K562 (cell line): ENCODE data around the gene VTN. TPM values are rescaled to one million over a fixed set of nuclear protein-coding genes. Genes with fewer than 3 reads are reported as not detected.

Experiments
- ARHGAP35 ChIP-seq: fragments of 450-650 bp; IDR thresholded peaks from 2 replicates; pipeline ENCODE4 v1.6.1; 2018; ENCODE audit not compliant: partially characterized antibody
- CEBPG ChIP-seq, 3 experiments: fragments of 200-800 bp in 1 of 3; sonication (Bioruptor generic) in 1 of 3; sonication (generic) in 1 of 3; formaldehyde crosslinking in 1 of 3; IDR thresholded peaks in 2 of 3; conservative IDR thresholded peaks in 1 of 3; 2 replicates each; pipeline versions ENCODE4 v1.6.1 to v1.8.0; 2016 to 2022; ENCODE audit warnings: missing compliant biosample characterization in 2 of 3, missing genetic modification characterization in 2 of 3, mild to moderate bottlenecking in 1 of 3, missing genetic modification reagents in 1 of 3
- HSF4 ChIP-seq: fragments of 250-450 bp; sonication (Bioruptor Pico); IDR thresholded peaks from 2 replicates; pipeline ENCODE4 v2.1.2; 2022; ENCODE audit warnings: mild to moderate bottlenecking, moderate library complexity, borderline replicate concordance
- IRF1 ChIP-seq: sonication (generic); formaldehyde crosslinking; IDR thresholded peaks from 2 replicates; pipeline ENCODE4 v1.8.0; 2022; ENCODE audit warnings: missing genetic modification reagents, mild to moderate bottlenecking, borderline replicate concordance
- KAT7 ChIP-seq: sonication (generic); formaldehyde crosslinking; IDR thresholded peaks from 2 replicates; pipeline ENCODE4 v1.8.0; 2022; ENCODE audit warnings: missing genetic modification reagents, mild to moderate bottlenecking, borderline replicate concordance
- TCF7L2 ChIP-seq: fragments of 150-350 bp; IDR thresholded peaks from 2 replicates; pipeline ENCODE4 v1.6.1; 2016; ENCODE audit warnings: low read depth, mild to moderate bottlenecking, low read length, moderate library complexity
- polyA plus RNA-seq, 8 experiments: library from polyadenylated mRNA; depleted of rRNA in 4 of 8; stranded (reverse) in 5 of 8; unstranded in 3 of 8; fragments of >200 nt; fragmentation: Nextera tagmentation in 2 of 8; fragmentation: Illumina TruSeq in 1 of 8; extraction: Ambion mirVana in 2 of 8; extraction: Trizol in 1 of 8; gene quantifications; 2 replicates each; pipeline versions ENCODE4 v1.2.1 to v1.2.3, GENCODE V29; 2011 to 2014; ENCODE audit warnings: inconsistent platforms in 1 of 8, missing spikeins in 1 of 8
- total RNA-seq, 7 experiments: library from RNA; depleted of rRNA in 6 of 7; stranded (reverse); fragments of >200 nt in 6 of 7; fragmentation: Illumina TruSeq in 2 of 7; extraction: Trizol in 2 of 7; gene quantifications; 2 replicates each; pipeline versions ENCODE4 v1.2.1 to v1.2.3, GENCODE V29; 2011 to 2021; ENCODE audit warnings: low replicate concordance in 1 of 7
- TF ChIP-seq, protein P1 (sequence below), 2 experiments: fragments of 450-650 bp in 1 of 2; IDR thresholded peaks; 2 replicates each; pipeline ENCODE4 v1.6.1; 2011 to 2017; ENCODE audit warnings: low read depth in 2 of 2, antibody characterized with exemption in 1 of 2, borderline replicate concordance in 1 of 2, low read length in 1 of 2, mild to moderate bottlenecking in 1 of 2, mixed read lengths in 1 of 2; ENCODE audit not compliant: control insufficient read depth in 1 of 2

VTN gene
- total and polyA plus RNA-seq, 9 of the 15 experiments (the other 6 are each of a cell fraction or from before 2014, with no cell fraction given) = 0.13 to 1.0 (median 0.29) TPM; not detected in 1

DNA sequence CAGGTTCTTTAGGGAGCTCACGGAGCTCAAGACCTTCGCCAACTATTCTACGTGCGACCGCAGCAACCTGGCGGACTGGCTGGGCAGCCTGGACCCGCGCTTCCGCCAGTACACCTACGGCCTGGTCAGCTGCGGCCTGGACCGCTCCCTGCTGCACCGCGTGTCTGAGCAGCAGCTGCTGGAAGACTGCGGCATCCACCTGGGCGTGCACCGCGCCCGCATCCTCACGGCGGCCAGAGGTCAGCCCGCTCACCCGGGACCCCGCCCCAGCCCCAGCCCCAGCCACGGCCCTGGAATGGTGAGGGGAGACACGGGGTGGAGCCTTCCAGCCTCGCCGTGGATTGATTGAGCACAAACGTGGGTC, 14.9 kb upstream of the VTN start (continued):
- TF ChIP-seq CEBPG (CRISPR knock-in tag; IDR thresholded peaks at IDR 0.05) (no peak), CEBPG (tag; conservative IDR thresholded peaks at IDR 0.05 in 1 of 2, IDR thresholded peaks at IDR 0.05 in 1 of 2) (no peak), TCF7L2 (no peak), IRF1 (CRISPR knock-in tag) (no peak), HSF4 (CRISPR knock-in tag) (no peak), KAT7 (CRISPR knock-in tag) (no peak), ARHGAP35 (no peak)
- TF ChIP-seq, protein P1, sequence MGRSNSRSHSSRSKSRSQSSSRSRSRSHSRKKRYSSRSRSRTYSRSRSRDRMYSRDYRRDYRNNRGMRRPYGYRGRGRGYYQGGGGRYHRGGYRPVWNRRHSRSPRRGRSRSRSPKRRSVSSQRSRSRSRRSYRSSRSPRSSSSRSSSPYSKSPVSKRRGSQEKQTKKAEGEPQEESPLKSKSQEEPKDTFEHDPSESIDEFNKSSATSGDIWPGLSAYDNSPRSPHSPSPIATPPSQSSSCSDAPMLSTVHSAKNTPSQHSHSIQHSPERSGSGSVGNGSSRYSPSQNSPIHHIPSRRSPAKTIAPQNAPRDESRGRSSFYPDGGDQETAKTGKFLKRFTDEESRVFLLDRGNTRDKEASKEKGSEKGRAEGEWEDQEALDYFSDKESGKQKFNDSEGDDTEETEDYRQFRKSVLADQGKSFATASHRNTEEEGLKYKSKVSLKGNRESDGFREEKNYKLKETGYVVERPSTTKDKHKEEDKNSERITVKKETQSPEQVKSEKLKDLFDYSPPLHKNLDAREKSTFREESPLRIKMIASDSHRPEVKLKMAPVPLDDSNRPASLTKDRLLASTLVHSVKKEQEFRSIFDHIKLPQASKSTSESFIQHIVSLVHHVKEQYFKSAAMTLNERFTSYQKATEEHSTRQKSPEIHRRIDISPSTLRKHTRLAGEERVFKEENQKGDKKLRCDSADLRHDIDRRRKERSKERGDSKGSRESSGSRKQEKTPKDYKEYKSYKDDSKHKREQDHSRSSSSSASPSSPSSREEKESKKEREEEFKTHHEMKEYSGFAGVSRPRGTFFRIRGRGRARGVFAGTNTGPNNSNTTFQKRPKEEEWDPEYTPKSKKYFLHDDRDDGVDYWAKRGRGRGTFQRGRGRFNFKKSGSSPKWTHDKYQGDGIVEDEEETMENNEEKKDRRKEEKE (IDR thresholded peaks at IDR 0.05; ENCODE audit: borderline replicate concordance in 1 of 2, control insufficient read depth in 1 of 2, low read depth in 2 of 2, low read length in 1 of 2) = no peak
